HCEC 1CT (cell line): ENCODE data around the gene TOR1B.
"Not testable (repeated sequence)": the region's sequence is repeated elsewhere in the genome, so short reads cannot be mapped to it uniquely, and the experiment has no call there.

Experiments
- DNase-seq: peaks from one replicate; pipeline ENCODE4 v3.0.0-alpha.2; 2017

The TOR1B gene

DNA sequence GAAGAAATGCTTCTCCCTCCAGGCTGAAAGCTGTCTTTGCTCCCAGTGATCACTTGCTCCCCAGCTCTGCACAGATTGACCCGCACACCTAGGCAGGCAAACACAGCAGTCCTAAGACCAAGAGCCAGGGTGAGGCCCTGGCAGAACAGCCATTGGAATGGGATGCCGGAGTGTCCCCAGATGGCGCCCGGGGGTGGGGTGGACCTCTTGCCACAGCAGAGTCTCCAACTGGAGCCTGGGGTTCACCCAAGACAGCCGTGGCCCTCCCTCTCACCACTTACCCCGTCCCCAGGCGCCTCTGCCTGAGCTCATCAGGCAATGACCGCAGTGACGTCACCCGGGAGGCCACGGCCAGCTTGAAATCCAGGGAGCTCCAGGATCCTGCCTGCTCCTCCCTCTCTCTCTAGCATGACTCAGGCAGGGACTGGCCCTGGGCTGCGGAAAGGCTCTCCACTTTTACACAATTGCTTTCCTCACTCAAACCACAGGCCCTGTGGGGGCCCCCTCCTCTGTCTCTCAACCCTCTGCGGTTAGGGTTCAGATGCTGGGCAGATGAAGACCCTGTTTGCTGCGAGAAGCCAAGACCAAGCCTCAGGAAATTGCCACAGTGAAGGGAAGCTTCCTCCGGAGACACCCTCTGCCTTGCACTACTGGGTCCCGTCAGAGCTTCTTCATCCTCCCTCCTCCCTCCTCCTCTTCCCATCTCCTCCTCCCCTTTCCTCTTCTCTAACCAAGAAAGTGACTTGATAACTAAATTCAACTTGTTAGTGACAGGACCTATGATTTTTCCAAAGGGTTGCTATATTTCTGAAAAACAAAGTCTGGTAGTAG, 25.8 kb upstream of the TOR1B start:
- peak; percentile 99 for DNase-seq

DNA sequence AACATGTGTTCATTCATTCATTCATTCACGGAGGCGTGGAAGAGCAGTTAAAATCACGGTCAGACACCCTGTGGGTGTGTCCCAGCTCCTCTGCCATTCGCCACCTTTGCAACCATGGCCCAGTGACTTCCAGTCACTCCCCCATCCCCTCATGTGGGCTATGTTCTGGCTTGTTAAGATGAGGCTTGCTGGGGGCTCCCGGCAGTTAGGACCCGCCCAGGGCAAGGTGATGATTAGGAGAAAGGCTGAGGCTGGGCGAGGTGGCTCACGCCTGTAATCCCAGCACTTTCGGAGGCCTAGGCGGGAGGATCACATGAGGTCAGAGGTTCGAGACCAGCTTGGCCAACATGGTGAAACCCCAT, 25.2 kb upstream of the TOR1B start:
- DNase-seq: no peak

DNA sequence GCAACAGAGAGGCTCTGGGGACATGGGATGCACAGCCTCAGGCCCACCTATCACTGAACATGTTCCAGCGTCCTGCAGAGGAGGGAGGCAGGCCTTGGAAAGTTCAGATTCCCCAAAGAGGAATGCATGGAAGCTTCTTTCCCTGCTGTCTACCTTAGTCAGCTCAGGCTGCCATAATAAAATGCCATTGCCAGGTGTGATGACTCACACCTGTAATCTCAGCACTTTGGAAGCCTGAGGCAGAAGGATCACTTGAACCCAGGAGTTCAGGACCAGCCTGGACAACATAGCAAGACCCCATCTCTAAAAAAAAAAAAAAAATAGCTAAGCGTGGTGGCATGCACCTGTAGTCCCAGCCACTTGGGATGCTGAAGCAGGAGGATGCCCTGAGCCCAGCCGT, 24.5 kb upstream of the TOR1B start:
- DNase-seq: no peak

DNA sequence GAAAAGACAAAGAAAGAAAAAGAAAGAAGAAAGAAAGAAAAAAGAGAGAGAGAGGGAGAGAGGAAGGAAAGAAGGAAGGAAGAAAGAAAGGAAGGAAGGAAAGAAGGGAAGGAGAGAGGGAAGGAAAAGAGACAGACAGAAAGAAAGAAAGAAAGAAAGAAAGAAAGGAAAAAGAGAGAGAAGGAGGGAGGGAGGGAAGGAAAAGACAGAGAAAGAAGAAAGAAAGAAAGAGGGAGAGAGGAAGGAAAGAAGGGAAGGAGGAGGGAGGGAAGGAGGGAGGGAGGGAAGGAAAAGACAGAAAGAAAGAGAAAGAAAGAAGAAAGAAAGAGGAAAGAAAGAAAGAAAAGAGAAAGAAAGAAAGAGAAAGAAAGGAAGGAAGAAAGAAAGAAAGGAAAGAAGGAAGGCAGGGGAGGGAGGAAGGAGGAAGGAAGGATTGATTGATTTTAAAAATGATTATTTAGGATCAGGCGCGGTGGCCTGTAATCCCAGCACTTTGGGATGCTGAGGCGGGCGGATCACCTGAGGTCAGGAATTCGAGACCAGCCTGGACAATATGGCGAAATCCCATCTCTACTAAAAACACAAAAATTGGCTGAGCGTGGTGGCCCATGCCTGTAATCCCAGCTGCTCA, 23.3 kb upstream of the TOR1B start:
- no peak for DNase-seq

DNA sequence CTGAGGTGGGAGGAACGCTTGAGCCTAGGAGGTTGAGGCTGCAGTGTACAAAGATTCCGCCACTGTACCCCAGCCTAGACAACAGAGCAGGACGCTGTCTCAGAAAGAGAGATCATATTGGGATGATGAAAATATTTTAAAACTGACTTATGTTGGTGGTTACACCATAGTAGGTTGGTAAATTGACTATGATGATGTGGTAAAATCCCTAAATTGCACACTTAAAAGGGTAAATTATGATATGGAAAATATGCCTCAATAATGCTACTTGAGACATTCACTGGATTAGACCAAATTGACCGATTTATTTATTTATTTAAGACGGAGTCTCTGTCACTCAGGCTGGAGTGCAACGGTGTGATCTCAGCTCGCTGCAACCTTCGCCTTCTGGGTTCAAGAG, 21.9 kb upstream of the TOR1B start:
- no peak for DNase-seq

DNA sequence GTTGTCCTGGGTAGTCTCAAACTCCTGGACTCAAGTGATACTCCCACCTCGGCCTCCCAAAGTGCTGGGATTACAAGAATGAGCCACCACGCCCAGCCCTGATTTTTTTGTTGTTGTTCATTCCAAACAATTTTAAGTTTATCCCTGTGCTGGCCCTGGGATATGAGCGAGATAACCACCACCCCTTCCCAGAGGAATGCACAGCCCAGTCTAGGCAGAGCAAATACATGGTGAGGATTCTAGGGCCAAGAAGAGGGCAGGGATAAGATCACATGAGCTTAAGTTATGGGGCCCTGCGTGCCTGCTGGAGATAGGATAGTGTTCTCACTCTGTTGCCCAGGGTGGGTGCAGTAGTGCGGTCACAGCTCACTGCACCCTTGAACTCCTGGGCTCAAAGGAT, 21.0 kb upstream of the TOR1B start:
- no peak for DNase-seq

DNA sequence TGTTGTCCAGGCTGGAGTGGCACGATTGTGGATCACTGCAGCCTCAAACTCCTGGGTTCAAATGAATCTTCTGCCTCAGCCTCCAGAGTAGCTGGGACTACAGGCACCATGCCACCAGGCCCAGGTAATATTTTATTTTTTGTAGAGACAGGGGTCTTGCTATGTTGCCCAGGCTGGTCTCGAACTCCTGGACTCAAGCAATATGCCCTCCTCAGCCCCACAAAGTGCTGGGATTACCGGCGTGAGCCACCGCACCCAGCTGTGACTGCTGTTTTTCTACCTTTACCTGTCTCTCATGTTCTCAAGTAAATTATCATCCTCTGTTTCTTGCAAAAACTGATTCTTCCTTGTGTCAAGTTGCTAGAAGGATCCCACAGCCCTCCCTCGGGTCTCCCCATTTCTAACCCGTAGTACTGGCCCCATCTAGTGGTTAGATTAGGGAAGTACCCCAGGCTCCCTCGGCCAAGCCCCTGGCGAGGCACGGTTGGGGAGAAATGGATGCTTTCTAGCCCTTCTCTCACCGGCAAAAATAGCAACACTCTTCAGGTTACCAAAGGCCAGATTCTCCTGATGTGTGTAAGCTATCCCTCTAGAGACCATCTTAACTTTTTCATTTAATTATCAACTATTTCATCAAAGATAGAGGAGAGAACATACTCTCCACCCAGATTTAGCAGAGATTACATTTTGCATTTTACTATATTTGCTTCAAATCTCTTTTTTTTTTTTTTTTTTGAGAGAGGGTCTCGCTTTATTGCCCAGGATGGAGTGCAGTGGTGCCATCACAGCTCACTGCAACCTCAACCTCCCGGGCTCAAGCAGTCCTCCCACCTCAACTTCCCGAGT, 19.2 kb upstream of the TOR1B start:
- peak; percentile 63 for DNase-seq

DNA sequence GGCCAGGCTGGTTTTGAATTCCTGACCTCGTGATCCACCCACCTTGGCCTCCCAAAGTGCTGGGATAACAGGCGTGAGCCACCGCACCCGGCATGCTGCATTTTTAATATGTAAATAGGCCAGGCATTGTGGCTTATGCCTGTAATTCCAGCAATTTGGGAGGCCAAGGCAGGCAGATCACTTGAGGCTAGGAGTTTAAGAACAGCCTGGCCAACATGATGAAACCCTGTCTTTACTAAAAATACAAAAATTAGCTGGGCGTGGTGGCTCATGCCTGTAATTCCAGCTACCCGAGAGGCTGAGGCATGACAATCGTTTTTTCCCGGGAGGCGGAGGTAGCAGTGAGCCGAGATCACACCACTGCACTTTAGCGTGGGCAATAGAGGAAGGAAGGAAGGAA, 18.0 kb upstream of the TOR1B start:
- DNase-seq: not testable (repeated sequence)

DNA sequence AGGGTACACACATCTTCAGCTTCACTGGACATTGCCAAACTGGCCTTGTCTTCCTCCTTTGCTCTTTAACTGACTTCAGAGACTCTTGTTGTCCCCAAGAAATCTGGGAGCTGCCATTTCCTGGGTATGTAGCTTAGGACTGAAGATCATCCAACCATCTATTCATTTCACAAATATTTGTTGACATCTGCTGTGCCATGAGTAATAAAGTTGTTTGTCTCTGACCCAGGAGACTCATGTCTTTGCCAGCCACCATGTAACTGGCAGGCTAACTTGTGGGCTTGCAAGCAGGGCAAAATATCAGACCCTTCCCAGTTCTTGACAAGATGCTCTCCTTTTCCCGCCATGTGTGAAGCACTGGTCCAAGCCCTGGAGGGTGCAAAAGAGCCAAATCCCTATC, 17.1 kb upstream of the TOR1B start:
- DNase-seq: no peak

DNA sequence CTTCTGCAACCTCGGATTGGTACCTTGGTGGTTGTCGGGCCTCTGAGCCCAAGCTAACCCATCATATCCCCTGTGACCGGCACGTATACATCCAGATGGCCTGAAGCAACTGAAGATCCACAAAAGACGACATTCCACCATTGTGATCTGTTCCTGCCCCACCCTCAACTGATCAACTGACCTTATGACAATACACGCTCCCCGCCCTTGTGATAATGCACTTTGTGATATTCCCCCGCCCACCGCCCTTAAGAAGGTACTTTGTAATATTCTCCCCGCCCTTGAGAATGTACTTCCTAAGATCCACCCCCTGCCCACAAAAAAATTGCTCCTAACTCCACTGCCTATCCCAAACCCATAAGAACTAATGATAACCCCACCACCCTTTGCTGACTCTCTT, 16.5 kb upstream of the TOR1B start:
- no peak for DNase-seq

DNA sequence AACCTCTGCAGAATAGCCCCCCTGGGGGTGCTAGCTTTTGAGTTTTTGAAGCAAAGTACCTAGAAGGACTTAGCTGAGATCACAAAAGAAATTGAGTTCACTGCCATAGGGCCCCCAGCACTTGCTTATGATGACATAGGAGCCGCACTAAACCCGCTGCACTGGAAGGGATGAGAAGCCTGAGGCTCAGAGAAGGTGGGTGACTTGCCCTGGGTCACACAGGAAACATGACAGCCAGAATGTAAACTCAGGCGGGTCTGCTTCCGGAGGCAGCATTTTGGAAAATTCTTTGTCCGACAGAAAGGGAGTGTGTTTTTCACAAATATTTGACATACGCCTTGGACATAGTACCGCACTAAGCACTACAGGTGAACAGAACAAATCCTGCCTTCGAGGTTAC, 8.4 kb upstream of the TOR1B start:
- no peak for DNase-seq

DNA sequence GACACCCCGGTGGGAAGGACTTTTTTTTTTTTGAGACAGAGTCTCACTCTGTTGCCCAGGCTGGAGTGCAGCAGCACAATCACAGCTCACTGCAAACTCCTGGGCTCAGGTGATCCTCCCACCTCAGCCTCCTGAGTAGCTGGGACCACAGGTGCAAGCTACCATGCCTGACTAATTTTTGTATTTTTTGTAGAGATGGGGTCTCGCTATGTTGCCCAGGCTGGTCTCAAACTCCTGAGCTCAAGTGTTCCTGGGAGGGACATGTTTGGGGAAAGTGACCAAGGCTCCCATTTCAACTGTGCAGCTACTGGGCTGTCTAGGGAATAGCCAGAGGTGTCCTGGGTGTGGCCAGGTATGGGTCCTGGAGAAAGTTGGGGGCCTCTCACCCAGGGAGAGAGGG, 7.0 kb upstream of the TOR1B start:
- not testable (repeated sequence) for DNase-seq

DNA sequence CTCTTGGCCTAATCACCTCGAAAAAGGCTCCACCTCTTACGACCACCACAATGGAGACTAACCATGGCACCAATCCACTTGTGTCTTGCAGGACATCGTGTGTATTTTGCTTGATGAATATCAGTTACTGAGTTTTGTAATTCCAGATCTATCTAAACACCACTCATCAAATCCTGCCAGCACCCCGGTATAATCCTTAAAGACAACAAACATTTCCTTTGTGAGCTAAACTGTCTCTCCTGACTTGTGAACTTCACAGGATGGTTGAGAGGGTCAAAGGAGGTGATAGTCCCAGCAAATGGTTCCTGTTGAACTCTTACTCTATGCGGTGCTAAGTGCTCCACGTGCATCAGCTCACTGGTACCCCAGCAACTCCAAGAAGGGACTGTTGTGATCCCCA, 4.0 kb upstream of the TOR1B start:
- DNase-seq: no peak

DNA sequence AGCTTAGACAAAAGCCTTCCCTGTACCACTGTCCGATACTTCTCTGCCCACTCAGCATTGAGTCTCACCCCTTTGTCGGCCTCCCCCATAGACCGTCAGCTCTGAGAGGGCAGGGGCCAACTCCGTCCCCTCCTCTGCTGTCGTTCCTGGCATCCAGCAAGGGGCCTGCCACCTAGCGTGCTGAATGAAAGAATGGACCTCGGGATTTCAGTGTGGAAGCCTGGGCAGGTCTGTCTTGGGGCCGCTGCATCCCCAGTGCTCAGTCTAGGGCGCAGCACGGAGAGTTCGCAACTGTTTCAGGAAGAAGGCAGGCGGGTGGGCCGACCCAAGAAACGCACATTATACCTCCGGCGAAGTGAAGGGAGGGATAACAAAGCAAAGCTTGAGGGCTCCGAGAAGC, 1.5 kb upstream of the TOR1B start:
- no peak for DNase-seq

DNA sequence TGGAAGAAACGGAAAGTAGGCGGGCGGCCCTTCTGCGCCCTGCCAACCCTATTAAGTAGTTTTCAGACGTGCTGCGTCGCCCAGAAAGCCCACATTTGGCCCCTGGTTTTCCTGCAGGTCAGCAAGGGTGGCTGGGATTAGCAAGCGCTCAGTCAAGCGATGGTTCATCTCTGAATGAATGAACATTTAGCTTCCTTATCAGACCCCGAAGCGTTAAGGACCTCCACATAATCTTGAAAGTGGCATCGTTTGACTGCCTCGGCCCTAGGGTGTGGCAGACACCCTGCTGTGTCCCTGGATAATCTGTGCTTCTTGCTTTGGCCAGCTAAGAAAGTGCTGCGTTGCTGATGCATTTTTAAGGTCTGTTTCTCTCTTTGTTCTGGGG, 684 bp downstream of the TOR1B start:
- no peak for DNase-seq

DNA sequence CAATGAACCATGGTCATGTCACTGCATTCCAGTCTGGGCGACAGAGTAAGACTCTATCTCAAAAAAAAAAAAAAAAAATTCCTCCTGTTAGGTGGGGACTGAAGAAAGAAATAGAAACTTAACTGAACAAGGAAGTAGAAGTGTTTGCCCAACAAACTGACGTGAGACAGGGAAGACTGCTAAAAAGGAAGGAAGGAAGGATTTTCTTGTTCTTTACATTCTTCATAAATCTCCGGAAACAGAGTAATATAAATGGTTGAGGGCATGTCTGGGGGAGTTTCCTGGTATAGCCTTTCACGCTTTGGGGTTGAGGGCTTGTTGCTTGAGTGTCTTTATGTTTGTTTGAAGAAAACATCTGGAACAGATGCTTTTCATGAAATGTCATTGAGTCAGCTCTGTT, 3.1 kb downstream of the TOR1B start:
- no peak for DNase-seq

DNA sequence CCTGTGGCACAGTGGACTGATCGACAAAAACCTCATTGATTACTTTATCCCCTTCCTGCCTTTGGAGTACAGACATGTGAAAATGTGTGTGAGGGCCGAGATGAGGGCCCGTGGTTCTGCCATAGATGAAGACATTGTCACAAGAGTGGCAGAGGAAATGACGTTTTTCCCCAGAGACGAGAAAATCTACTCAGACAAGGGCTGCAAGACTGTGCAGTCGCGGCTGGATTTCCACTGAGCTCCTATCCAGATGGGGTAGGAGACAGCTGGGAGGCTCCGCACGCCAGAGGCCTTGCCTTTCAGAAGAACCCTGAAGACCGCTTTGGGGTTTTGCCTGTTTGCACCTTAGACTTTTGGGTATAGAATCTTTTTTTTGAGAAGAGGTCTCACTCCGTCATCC, 6.4 kb downstream of the TOR1B start:
- DNase-seq: no peak

DNA sequence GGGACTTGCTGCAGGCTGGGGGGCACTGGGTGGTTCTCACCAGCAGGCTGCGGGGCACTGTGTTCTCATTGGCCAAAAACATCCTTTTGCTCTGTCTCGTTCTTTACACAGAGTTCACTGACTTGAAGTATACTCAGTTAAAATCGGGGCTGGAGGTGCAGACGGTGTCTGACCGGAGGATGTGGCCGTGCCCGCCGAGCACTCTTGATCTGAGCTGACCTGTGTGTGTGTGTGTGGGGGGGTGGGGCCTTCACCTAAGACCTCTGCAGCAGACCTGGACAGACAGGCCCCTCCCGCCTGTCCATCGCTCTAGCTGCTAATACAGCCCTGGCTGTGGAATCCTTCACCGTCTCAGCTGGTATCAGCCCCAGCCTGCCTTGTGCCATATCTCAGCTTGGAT, 7.1 kb downstream of the TOR1B start:
- DNase-seq: no peak

DNA sequence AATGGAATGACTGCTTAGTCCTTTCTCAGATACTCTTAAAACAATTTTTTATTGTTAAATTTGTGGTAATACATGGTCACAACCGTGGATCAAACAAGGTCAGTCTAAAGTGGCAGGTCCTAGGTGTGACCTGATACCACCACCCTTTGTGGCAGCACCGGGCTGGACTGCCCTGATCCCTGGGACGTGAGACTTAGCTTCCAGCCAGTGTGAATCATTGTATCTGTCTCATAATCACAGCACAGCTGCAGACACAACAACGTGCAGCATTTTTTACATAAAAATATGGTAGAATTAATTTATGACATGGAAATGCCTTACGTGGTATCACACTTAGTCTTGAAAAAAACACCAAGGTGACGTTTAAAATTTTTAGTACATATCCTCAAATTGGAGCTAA, 7.8 kb downstream of the TOR1B start:
- DNase-seq: no peak

DNA sequence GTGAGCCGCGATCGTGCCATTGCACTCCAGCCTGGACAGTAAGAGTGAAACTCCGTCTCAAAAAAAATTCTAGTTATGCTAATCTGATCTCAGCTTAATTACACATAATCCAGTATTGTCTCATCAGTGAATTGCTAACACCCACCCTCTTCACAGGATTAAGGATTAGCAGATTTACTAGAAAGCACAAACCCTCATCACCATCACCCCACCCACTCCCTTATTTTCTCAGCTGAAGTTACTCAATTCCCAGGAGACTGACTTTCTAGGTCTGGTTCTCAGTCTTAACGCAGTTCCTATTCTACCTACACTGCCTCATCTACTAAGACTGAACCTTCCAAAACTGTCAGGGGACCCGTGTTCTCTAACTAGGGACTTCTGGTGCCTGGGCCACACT, 9.0 kb downstream of the TOR1B start:
- no peak for DNase-seq

DNA sequence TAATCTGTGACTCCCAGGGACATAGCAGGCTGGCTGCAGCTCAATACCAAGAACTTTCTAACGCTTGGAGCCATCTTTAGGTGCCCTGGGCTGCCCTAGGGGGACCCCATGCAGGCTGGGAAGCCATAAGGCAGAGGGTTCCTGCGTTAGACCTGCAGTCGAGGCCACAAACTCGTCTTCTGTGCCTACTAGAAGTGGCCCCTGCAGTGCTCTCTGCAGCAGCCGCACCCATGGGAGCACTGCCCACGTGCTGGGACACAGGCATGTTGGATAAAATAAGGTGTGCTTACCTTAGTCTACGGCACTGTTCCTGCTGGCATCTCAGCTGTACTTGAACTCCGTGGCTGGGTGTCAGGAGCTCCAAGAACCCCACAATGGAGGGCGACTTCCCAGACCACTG, 9.4 kb downstream of the TOR1B start:
- DNase-seq: no peak

DNA sequence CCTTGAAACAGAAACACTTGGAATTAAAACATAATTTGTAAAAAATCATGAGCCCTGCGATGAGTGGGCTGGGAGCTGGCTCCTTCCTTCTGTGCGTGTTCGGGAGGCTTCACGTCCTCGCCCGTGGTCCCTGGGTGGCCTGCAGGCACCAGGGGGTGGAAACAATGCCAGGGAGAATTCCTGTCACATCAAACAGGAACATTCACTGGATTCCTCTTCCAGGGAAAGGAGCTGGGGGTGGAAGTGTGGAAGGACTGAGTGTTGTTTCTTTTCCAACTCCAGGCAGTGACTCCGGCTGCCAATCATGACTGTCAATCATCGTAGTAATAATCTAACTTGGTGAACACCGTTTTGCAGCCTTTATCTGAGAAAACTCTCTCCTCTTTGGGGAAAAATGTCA, 10.7 kb downstream of the TOR1B start:
- no peak for DNase-seq

DNA sequence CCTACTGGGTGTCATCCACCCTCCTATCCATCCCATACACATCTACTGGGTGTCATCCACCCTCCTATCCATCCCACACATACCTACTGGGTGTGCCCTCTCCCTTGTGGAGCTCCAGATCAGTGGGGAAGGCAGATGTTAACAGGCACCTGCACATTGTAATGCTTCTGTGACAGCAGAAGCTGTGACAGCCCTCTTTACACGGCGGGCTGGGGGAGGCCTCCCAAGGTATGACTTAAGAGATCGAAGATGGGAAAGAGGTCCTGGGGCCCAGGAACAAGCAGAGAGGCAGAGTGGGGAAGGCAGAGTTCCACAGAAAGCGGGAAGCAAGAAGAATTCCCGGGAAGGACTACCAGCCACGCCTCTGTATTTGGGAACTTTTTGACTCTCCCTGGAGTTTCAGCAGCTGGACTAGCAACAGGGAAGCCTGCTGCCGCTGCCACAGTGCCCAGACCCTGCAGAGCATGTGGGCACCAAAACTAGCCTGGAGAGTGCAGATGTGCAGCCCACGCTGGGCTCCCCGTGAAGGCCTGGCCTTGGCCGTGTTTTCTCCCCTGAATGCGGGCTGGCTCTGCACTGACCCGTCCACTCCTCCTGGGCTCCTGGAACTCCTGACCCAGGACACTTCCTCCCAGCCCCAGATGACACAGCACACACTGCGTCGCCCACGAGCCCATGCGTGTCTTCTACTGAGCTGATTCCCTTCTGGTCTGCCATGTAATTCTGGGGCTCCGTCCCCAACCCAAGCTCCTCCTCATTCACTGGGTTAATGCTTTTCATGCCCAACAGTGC, 11.6 kb downstream of the TOR1B start:
- DNase-seq: no peak
